ENCODE measurements around the gene GALNT9.
"Not testable (repeated sequence)": the region's sequence is repeated elsewhere in the genome, so short reads cannot be mapped to it uniquely, and the experiment has no call there.

GALNT9 gene

DNA sequence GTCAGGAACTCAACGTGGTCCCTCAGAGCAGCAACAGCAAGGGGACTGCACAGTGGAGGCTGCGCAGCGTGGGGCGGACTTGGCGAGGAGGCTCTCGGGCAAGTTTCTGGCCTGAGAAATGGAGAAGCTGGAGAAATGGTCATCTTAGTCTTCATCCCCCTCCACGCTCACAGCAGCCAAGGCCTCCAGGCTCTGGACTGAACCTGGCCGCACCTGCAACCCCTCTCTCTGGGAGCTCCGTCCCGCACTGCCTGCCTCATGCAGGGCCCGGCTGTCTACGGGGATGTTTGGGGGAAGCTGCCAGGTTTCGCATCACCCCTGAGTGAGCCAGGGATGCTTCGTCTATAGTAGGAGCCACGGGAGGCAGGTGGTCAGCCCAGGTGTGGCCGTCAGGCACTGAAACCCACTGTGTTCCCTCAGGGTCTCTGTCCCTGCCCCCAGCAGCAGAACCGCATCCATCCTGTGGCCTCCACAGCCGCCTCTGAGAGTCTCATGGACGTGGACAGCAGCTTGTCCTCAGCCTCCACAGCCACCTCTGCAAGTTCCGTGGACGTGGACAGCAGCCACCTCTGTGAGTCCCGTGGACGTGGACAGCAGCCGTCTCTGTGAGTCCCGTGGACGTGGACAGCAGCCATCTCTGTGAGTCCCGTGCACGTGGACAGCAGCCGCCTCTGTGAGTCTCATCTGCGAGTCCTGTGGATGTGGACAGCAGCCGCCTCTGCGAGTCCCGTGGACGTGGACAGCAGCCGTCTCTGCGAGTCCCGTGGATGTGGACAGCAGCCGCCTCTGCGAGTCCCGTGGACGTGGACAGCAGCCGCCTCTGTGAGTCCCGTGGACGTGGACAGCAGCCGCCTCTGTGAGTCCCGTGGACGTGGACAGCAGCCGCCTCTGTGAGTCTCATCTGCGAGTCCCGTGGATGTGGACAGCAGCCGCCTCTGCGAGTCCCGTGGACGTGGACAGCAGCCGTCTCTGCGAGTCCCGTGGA lies 29.1 kb upstream of the GALNT9 start:
- not testable (repeated sequence) for DNase-seq

DNA sequence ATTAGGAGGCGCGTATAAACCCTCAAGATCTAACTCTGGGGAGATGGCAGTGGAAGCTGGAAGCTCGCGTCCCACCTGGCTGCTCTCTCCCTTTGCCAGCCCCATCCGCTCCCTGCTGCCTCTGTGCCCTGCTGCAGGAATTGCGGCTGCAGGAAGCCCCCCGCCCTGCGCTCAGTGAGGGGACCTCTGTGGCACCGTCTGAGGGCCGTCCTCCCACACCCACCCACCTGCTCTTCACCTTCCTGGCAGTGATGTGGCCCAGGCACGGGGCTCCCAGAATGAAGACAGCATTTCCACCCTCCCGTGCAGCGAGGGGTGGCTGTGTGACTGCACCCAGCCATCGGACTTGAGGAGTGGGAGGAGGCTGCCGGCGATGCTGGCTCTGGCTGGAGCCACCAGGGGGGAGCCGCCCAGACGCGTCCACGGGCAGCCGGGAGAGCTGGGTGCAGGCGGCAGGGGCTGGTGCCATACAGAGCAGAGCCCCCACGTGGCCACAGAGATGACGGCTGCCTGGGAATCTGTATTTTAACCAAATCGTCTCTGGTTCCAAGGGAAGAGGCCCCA lies 28.3 kb upstream of the GALNT9 start:
- no peak for DNase-seq

DNA sequence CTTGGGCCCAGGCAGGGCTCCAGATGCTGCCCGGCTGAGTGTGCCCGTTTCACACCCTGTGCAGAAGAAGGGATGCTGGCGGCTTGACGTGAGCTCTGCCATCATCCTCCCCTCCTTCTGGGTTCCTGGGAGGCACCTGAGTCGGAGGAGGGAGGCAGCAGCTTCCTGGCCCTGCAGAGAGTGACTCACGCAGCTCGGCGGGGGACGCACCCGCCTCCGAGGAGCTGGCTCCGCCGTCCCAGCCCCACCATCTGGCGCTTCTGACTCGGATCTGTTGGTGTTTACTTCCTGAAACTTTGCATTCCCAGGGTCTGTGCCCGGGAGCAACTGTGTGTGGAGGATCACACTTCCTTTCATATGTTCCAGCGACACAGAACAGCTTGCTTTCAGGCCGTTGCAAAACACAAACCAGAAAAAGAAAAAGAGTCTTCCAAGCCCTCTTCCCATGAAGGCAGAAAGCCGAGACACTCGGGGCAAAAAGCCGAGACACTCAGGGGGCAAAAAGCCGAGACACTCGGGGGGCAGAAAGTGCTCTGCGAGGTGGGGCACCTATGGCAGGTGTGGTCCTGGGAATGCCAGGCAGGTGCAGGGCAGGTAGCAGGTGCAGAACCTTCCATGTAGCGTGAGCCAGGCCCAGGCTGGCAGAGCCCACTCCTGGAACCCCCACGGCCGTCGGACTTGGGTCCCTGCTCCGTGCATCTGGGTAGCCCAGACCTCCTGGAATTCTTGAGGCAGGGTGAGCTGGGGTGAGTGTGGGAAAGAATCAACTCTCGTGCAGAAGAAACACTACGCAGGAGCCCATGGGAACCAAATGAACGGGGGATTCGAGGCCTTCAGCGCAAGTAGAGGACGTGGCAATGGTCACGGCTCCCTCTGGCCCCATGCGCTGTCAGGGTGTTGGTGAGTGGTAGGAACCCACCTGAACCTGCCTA lies 27.6 kb upstream of the GALNT9 start:
- peak; percentile 56 for DNase-seq

DNA sequence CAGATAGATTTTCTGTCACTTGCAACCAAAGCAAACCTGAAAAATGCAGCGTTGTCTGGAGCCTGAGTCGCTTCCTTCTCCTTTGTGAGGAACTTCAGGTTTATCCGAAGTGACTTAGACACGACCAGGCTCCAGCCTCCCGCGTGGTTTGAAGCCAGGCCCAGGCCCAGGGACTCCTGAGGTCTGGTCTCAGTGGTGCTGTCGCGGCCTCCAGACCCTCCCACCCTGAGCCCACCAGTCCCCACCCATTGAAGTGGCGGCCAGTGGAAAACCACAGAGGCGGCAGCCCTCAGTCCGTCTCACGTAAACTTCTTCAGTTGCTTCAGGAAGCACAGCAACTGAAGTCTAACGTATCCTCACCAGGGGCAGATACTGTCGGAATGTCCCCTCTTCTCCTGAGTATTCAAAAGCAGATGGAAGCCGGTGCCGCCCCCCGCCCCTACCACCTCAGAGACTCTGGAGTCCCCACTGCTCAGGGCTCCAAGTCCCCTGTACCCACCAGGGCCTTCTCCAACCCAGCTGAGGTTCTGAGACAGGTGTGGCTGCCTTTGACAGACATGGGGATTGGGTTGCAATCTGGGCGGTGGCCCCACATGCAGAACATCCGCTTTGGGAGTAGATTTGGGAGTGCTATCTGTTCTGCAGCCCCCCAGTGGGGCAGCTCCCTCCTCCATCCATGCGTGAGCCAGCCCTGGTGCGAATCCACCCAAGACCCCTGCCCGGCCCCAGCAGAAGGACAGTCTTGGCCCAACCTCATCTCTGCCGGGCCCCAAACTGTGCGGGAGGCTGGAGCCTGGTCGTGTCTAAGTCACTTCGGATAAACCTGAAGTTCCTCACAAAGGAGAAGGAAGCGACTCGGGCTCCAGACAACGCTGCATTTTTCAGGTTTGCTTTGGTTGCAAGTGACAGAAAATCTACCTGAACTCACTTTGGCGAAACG lies 26.6 kb upstream of the GALNT9 start:
- no peak for DNase-seq

DNA sequence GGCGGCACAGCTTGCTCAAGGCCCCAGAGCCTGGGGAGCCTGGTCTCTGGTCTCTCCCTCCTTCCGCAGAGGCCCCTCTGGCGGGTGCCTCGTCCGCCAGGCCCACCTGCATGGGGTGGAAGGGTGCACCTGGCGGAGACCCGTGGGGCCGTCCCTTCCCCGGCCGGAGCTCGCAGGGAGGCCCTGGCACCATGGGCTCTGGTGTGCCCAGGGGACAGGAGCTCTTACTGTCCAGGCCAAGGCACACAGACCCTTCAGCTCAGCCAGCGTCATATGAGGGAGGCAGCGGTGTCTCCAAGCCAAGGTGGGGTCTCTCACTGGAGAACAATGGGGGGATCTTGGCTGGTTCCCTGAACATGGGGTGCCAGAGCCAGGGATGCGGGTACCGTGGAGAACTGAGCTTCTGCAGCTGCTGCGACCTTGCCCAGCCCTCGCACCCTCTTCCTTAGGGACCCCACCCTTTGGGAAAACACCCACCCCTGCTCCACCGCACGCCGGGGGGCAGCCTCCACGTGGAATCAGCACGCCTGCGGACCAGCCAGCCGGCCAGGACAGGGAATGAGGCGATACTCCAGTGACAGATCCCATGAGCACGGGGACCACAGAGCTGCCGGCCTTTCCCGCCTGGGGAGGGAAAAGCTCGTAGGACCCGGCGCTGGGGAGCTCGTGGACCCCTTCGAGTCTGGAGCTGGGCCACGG lies 25.7 kb upstream of the GALNT9 start:
- DNase-seq = no peak

DNA sequence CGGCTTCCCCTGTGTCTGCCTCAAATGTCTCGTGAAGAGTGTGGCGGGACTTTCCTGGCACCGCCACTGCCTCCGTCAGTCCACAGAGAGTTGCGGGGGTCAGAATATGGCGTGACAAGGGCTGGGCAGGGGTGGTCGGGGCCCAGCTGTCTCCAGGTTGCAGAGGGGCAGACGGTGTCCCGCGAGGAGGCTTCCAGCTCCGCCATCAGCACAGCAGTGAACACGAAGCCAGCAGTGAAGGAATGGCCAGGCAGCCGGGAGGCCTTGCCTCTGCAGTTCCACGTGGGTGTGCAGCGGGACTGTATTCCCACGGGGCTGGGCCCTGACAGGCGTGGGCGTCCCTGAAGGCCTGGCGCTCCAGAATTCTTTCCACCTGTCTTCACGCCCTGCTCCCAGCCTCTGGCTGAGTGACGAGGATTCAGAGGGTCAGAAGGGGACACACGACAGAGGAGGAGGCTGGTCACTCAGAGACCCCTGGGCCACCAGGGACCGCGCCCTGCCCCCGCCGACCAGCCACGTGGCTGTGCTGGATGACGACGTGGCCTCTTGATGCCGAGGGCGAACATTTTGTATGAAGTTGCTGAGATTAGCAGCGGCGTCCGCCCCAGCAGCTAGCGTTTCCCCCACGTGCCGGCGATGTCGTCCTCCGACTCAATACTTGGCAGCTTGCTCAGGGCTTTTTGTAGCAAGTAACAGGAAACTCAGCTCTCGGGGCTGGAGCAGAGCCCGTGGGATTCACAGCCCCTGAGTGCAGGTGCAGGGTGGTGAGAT lies 25.0 kb upstream of the GALNT9 start:
- DNase-seq = no peak

DNA sequence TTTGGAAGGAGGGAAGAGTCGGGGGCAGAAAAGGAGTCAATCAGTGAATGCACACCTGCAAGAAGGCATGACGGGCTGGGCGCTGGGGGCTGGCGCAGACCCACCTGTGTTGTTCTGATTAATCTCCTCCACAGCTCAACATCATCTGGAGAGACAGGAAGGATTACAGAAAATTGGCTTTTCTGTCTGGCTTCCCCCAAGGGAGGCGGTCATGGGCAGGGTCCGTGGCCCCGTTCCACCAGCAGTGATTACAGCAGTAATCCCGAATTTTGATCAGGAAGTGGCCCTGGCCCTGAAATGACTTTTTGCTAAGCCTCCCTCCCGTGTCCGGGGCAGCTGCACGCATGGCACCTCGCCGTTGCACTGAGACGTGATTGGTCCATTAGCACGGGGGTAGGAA lies 24.4 kb upstream of the GALNT9 start:
- no peak for DNase-seq

DNA sequence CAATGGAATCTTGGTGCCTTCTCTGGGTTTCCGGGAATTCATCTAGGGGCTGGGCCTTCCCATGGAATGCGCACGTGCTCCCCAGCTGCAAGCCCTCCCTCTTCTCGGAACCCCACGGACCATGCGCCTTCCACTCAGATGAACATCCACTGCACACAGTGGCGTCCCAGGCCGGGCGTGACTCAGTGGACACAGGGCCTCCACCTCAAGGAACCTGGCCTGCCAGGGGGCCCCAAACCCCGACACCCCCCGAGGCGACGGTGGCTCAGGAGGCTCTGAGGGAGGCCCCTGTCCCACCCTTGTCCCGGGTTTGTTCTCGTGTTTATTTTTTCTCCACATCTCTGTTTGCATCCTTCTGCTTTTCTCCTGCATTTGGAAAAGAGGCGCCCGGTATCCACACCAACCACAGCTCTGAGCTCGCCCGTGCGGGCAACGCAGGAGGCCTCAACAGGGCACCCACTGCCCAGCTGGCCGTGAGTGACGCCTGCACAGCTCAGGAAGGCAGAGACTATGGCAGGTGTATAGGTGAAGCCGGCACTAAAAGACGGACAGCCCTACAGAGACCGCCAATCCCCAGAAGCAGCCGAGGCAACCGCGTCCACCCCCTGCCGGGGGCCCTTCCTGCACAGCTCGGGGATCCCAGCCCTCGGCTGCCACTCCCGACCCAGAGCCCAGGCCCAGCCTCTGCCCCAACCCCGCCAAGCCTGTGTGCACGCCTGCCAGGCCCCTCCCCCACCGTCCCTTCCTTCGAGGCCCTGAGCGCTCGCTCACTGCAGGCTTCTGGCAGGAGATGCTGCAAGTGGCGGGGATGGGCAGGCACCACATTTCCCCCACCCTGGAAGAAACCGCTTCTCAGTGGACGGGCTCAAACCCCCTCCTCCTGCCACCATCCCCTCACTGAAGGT lies 23.8 kb upstream of the GALNT9 start:
- no peak for DNase-seq

DNA sequence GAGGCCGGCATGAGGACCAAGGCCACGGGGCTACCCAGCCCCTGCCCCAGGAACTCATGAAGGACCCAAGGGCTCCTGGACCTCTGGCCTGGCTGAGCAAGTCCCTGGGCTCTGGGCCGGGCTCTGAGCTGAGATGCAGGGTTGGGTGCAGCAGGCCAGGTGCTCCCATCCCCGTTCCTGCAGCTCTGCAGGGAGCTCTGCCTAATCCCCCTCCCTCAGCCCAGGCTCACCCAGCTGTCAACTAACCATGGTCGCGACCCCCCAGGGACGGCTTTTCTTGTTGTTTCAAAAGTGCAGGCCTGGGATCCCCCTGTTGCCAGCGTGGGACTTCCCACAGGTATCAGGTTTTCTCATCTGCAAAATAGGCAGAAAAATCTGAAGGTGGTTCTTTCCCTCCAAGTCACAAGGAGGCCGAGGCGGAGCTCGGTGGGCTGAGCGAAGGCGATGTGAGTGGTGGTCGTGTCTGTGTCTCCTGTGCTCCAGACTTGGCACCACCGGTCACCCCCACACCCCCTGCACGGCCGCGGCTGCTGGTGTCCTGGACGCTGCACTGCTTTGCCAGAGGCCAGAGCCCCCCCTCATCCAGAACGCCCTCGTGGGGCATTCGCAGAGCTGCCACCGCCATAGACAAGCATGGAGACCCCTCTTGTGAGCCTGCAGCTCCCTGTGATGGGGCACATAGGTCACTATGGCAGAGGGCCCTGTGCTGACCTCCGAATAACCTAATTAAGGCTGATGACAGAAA lies 22.5 kb upstream of the GALNT9 start:
- no peak for DNase-seq

DNA sequence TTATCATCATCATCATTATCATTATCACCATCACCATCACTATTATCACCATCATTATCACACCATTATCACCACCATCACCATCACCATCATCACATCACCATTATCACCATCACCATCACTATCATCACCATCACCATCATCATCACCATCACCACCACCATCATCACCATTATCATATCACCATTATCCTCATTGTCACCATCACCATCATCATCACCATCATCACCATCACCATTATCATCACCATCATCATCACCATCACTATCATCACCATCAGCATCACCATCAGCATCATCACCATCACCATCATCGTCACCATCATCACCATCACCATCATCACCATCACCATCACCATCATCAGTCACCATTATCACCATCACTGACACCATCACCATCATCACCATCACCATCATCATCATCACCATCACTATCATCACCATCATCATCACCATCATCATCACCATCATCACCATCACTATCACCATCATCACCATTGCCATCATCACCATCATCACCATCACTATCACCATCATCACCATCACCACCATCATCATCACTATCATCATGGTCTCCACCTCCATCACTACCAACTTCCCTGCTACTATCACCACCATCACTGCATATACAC lies 20.2 kb upstream of the GALNT9 start:
- no peak for DNase-seq

DNA sequence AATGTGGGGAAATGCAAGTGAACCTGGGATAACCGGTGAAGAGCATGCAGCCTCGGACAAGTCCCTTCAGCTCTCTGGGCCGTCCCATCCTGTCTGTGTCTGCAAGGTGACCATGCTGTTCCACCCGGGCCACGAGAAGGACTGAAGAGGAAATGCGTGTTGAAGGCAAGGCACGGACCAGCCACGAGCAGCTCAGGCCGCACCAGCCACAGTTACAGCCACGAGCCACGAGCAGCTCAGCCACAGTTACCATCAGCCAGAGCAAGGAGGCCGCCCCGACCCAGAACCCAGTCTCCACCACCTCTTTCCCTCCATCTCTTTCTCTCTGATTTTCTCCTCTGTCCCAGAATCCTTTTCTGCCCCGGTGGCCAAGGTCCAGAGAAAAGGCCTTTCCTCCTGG lies 18.8 kb upstream of the GALNT9 start:
- no peak for DNase-seq

DNA sequence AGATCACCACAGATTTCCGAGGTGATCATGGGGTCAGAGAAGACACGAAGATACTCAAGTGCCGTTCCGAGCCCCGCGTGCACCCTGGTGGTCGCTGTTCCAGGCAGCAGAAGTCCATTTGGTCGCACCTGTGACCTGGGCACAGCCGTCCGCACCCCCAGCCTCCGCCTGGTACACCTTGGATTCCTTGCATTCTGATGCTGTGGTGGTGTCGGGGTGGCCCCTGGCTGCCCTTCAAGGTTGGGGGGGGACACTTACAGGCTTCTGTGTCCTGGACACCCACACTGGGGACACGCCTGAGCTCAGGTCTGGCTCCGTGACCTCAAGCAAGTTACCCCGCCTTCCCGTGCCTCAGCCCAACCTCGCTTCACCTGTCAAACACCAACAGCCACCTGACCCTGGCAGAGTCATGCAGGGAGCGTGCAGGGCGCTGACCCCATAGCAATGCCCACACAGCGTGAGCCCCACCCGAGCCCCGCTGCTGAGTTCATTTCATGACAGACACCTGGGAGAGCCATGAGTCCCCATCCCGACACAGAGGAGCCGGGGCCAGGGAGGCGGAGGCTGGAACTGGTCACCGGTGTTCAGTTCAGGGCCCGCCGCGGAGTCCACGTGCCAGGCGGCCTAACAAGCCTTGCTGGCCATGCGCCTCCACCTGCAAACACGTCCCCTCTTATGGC lies 17.9 kb upstream of the GALNT9 start:
- DNase-seq = no peak

DNA sequence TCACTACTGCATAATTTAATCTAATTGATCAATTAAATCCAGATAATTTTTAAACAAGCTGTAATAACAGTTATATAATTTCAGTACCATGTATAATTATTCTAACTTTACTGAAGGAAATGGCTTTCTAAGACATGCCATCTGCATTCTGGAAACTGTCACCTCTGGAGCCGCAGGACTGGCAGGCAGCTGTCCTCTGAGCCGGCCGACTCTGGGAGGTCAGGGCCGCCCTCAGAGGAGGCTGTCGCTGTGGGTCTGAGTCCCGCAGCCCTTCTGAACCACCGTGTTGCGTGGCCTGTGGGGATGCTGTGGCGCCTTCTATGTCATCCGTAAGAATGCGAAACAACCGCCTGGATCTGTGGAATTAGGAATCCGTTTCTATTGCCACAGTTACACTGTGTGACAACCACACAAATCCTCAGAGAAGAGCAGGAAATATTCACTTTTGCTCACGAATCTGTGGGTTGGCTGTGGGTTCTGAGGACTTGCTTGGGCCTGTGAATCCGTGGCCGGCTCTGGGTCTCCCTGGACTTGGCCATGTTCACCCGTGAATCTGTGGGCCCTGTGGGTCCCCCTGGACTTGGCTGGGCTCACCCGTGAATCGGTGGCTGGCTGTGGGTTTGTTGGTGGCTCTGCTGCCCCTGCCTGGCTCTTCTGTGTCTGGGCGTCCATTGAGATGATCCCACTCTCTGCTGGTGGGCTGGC lies 17.2 kb upstream of the GALNT9 start:
- no peak for DNase-seq

DNA sequence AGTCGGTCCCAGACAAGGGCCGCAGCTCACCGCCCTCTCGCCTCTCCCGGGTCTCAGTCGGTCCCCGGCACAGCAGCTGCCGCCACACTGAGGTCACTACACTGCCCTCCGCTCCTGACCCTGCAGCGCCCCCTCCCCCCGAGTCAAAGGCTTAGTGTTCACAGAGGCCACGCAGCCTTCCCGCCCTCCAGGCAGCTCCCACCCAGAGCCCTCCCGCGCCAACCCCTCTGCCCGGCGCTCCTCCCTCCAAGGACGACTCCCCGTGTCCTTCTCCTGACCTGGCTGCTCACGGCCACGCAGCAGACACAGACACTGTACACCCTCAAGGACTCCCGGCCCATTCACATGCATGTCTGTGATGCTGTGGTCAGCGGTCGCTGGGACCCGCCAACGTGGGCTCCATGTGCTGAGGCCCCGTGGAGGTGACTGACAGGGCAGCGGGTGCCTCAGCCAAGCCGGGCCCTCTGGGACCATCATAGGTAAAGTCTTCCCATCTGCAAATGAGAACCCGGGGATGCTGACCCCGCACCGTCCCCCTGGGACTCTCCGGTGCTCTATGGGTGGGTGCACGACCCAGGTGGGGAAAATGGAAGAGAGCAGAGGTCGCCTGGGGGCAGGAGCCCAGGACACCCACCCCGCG lies 16.3 kb upstream of the GALNT9 start:
- no peak for DNase-seq

DNA sequence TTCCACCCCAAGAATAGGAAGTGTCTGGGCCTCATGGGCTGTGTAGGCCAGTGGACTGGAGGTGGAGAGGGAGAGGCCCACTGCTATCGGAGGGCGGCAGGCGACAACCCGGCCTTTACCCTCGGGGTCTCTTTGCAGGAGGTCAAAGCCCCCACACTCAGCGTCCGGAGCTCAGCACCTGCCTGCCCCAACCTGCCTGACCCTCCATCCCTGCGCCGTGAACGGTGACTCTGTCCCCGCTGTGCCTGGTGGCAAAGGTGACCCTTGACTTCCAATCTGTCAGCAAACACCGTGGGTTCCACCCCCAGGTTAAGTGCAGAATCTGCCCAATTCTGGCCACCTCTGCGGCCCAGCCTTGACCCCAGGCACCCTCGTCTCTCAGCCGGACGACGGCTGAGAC lies 15.7 kb upstream of the GALNT9 start:
- no peak for DNase-seq

DNA sequence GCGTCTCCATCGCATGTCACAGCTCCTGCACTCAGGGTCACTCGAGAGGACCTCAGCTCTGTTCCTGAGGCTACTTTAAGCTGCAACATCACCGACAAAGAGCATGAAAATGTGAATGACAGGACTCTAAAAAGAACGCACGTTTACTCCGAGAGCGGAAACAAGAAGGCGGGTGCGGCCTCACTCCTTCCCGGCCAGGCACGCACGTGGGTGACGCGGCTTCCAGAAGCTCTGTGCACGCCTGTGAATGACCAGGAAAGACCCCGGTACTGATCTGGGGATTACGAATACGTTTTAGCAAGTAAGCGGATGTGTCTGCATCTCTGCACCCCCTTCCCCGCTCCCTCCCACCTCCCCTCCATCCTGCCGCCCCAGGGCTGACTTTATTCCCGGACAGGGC lies 15.2 kb upstream of the GALNT9 start:
- no peak for DNase-seq

DNA sequence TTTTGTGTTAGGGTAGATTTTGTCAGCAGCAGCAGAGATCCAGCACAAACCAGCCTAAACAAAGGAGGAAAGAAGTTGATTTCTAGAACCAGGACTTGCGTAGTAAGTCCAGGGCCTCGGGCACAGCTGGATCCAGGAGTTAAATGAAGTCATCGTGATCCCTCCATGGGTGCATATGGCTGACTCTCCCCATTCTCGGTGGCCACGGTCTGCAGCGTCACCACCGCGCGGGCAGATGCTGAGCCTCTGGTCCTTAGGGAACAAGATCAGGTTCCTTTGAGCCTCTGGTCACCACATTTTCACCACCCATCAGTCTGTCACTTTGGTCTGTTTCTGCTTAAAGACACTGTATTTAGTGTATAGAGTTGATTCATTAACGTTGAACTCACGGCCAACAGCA lies 14.8 kb upstream of the GALNT9 start:
- no peak for DNase-seq

Measured in HCEC 1CT (cell line).